HepG2 (cell line): Measurements from ENCODE around the gene TAS1R1. TPM values are rescaled to one million over a fixed set of nuclear protein-coding genes. Genes with fewer than 3 reads are reported as not detected.

Experiments used
- AFF4 ChIP-seq: sonication (generic); formaldehyde crosslinking; IDR thresholded peaks from 2 replicates; pipeline ENCODE4 v1.4.0; 2020; ENCODE audit warnings: missing genetic modification reagents
- ATF2 ChIP-seq: sonication (generic); formaldehyde crosslinking; IDR thresholded peaks from 2 replicates; pipeline ENCODE4 v1.4.0; 2020; ENCODE audit warnings: missing genetic modification reagents
- ATF7 ChIP-seq, 2 experiments: fragments of 450-650 bp in 1 of 2; sonication (generic) in 1 of 2; formaldehyde crosslinking in 1 of 2; IDR thresholded peaks; 2 replicates each; pipeline versions ENCODE4 v1.4.0 to v1.6.1; 2016 to 2020; ENCODE audit warnings: antibody characterized with exemption in 1 of 2, mild to moderate bottlenecking in 1 of 2, missing genetic modification reagents in 1 of 2
- CHD4 ChIP-seq: fragments of 200-600 bp; sonication (generic); IDR thresholded peaks from 2 replicates; pipeline ENCODE4 v1.7.0; 2017; ENCODE audit warnings: mild to moderate bottlenecking, low read length, borderline replicate concordance
- CREM ChIP-seq, 2 experiments: sonication (generic) in 1 of 2; formaldehyde crosslinking in 1 of 2; IDR thresholded peaks; 2 replicates each; pipeline versions ENCODE4 v1.4.0 to v1.6.1; 2016 to 2020; ENCODE audit warnings: antibody characterized with exemption in 1 of 2, mild to moderate bottlenecking in 1 of 2, missing genetic modification reagents in 1 of 2
- FOXK2 ChIP-seq: fragments of 450-650 bp; IDR thresholded peaks from 2 replicates; pipeline ENCODE4 v1.6.1; 2016
- GTF3A ChIP-seq: sonication (generic); formaldehyde crosslinking; conservative IDR thresholded peaks from 2 replicates; pipeline ENCODE4 v1.4.0; 2020; ENCODE audit warnings: mild to moderate bottlenecking, missing genetic modification reagents
- KDM1A ChIP-seq: IDR thresholded peaks from 2 replicates; pipeline ENCODE4 v1.6.1; 2016; ENCODE audit warnings: missing compliant biosample characterization
- KLF6 ChIP-seq: IDR thresholded peaks from 2 replicates; pipeline ENCODE4 v1.8.0; 2016; ENCODE audit warnings: missing biosample characterization, missing genetic modification reagents
- NCOA2 ChIP-seq: sonication (generic); formaldehyde crosslinking; IDR thresholded peaks from 2 replicates; pipeline ENCODE4 v1.8.0; 2022; ENCODE audit warnings: inconsistent platforms
- NFIB ChIP-seq: sonication (generic); formaldehyde crosslinking; IDR thresholded peaks from 2 replicates; pipeline ENCODE4 v1.9.0; 2021; ENCODE audit warnings: missing genetic modification reagents, mild to moderate bottlenecking, borderline replicate concordance
- PAWR ChIP-seq: sonication (generic); formaldehyde crosslinking; IDR thresholded peaks from 2 replicates; pipeline ENCODE4 v1.4.0; 2020; ENCODE audit warnings: missing genetic modification reagents, mild to moderate bottlenecking, borderline replicate concordance
- SAP130 ChIP-seq: IDR thresholded peaks from 2 replicates; pipeline ENCODE4 v1.6.1; 2016; ENCODE audit warnings: low read depth
- ZBTB25 ChIP-seq: IDR thresholded peaks from 2 replicates; pipeline ENCODE4 v1.6.1; 2018; ENCODE audit warnings: missing genetic modification reagents
- ZBTB7B ChIP-seq: sonication (generic); formaldehyde crosslinking; IDR thresholded peaks from 2 replicates; pipeline ENCODE4 v1.4.0; 2020; ENCODE audit warnings: missing genetic modification reagents
- ZNF121 ChIP-seq: sonication (generic); formaldehyde crosslinking; IDR thresholded peaks from 2 replicates; pipeline ENCODE4 v1.5.0; 2020; ENCODE audit warnings: mild to moderate bottlenecking, missing genetic modification reagents
- ZNF350 ChIP-seq: sonication (generic); formaldehyde crosslinking; IDR thresholded peaks from 2 replicates; pipeline ENCODE4 v1.4.0; 2020; ENCODE audit warnings: mild to moderate bottlenecking, low read depth, missing genetic modification reagents, borderline replicate concordance
- ZNF367 ChIP-seq: sonication (generic); formaldehyde crosslinking; IDR thresholded peaks from 2 replicates; pipeline ENCODE4 v1.4.0; 2020; ENCODE audit warnings: missing genetic modification reagents, borderline replicate concordance
- ZNF652 ChIP-seq: IDR thresholded peaks from 2 replicates; pipeline ENCODE4 v1.6.1; 2016; ENCODE audit warnings: low read depth, borderline replicate concordance
- ZNF850 ChIP-seq: sonication (generic); formaldehyde crosslinking; conservative IDR thresholded peaks from 2 replicates; pipeline ENCODE4 v1.9.0; 2021; ENCODE audit warnings: mild to moderate bottlenecking, missing genetic modification reagents
- ZSCAN29 ChIP-seq: sonication (generic); formaldehyde crosslinking; conservative IDR thresholded peaks from 2 replicates; pipeline ENCODE4 v1.4.0; 2020; ENCODE audit warnings: mild to moderate bottlenecking, missing genetic modification reagents
- polyA plus RNA-seq, 8 experiments: library from polyadenylated mRNA; depleted of rRNA in 3 of 8; stranded (reverse) in 7 of 8; unstranded in 1 of 8; fragments of >200 nt; fragmentation: Illumina TruSeq in 4 of 8; extraction: Trizol in 4 of 8; gene quantifications; 2 replicates each; pipeline versions ENCODE4 v1.2.1 to v1.2.3, GENCODE V29; 2011 to 2016; ENCODE audit warnings: low read depth in 4 of 8, missing spikeins in 1 of 8, mixed read lengths in 1 of 8; ENCODE audit not compliant: insufficient read depth in 1 of 8
- total RNA-seq, 5 experiments: library from RNA; depleted of rRNA; stranded (reverse); fragments of >200 nt; fragmentation: Illumina TruSeq; extraction: Trizol; gene quantifications; 2 replicates each; pipeline ENCODE4 v1.2.3, GENCODE V29; 2016; ENCODE audit warnings: low read depth in 1 of 5
- TF ChIP-seq, protein P1 (sequence below): sonication (generic); formaldehyde crosslinking; IDR thresholded peaks from 2 replicates; pipeline ENCODE4 v1.5.0; 2020; ENCODE audit warnings: mild to moderate bottlenecking, missing genetic modification reagents, borderline replicate concordance

The TAS1R1 gene
- total and polyA plus RNA-seq, 2 of the 13 experiments (the other 11 are each of a cell fraction or from before 2014, with no cell fraction given): 1.4 to 1.6 TPM

- TF ChIP-seq AFF4 (CRISPR knock-in tag) (no peak), ZNF367 (CRISPR knock-in tag) (no peak), ZSCAN29 (CRISPR knock-in tag) (no peak), ZNF121 (no peak), KLF6 (CRISPR knock-in tag) (0 out of 2 replicates have a peak, but pooled peaks have one; percentile 51), NCOA2 (CRISPR knock-in tag) (peak; percentile 66), NFIB (CRISPR knock-in tag) (no peak), KDM1A (peak; percentile 50; the same call in 1 of the 2 replicates), FOXK2 (peak; percentile 77), CREM (IDR thresholded peaks at IDR 0.05) (peak; percentile 57; the same call in 1 of the 2 replicates), CREM (CRISPR knock-in tag; IDR thresholded peaks at IDR 0.05) (no peak), CHD4 (no peak), ATF2 (CRISPR knock-in tag) (peak; percentile 55; the same call in 1 of the 2 replicates), ZBTB25 (no peak), ZNF350 (CRISPR knock-in tag) (peak; percentile 42), SAP130 (peak; percentile 100), ZBTB7B (CRISPR knock-in tag) (peak; percentile 55; the same call in 1 of the 2 replicates), GTF3A (CRISPR knock-in tag) (no peak), ZNF850 (CRISPR knock-in tag) (no peak), ZNF652 (CRISPR knock-in tag) (peak; percentile 49; the same call in 1 of the 2 replicates), PAWR (CRISPR knock-in tag) (no peak), ATF7 (IDR thresholded peaks at IDR 0.05) (no peak), ATF7 (CRISPR knock-in tag; IDR thresholded peaks at IDR 0.05) (no peak; the same call in 1 of the 2 replicates)
- TF ChIP-seq, protein P1, sequence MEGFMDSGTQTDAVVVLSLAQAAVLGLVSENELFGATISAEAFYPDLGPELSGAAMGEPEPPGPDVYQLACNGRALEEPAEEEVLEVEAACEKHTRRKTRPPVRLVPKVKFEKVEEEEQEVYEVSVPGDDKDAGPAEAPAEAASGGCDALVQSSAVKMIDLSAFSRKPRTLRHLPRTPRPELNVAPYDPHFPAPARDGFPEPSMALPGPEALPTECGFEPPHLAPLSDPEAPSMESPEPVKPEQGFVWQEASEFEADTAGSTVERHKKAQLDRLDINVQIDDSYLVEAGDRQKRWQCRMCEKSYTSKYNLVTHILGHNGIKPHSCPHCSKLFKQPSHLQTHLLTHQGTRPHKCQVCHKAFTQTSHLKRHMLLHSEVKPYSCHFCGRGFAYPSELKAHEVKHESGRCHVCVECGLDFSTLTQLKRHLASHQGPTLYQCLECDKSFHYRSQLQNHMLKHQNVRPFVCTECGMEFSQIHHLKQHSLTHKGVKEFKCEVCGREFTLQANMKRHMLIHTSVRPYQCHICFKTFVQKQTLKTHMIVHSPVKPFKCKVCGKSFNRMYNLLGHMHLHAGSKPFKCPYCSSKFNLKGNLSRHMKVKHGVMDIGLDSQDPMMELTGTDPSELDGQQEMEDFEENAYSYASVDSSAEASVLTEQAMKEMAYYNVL (CRISPR knock-in tag): peak; percentile 63; the same call in 1 of the 2 replicates
These were observed 27.3 kb downstream of the TAS1R1 start (continued) for GRCh38 chr1:6582370-6582769.
